Measurements from ENCODE around the gene NBR1. TPM values are rescaled to one million over a fixed set of nuclear protein-coding genes. Genes with fewer than 3 reads are reported as not detected.
"Not testable (repeated sequence)": the region's sequence is repeated elsewhere in the genome, so short reads cannot be mapped to it uniquely, and the experiment has no call there.

Gene NBR1
- total RNA-seq, 1 donor from 2014 or later = 51.9 TPM

DNA sequence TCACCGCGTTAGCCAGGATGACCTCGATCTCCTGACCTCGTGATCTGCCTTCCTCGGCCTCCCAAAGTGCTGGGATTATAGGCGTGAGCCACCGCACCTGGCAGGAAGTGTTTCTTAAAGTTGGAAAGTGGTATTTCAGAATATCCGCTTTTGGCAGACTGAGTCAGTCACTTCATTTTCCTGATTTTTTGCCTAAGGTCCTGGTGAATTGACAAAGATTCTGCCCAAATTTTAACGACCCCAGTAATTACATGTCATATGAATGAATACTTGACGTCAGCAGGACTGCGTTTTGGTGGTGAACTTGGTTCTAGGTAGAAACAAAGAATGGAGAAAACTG, 41.4 kb upstream of the NBR1 start:
- Histone ChIP-seq H3K4me3 (ENCODE audit: low read depth, low read length) (peak overlapping the region; percentile 12), H3K27me3 (ENCODE audit: control insufficient read depth, insufficient read depth, low read length) (no peaks in the 10 kb centered on the region), H3K36me3 (ENCODE audit: control insufficient read depth, insufficient read depth, low read length) (peaks cover 15% of the 10 kb centered on the region)
- TF ChIP-seq, protein P1, sequence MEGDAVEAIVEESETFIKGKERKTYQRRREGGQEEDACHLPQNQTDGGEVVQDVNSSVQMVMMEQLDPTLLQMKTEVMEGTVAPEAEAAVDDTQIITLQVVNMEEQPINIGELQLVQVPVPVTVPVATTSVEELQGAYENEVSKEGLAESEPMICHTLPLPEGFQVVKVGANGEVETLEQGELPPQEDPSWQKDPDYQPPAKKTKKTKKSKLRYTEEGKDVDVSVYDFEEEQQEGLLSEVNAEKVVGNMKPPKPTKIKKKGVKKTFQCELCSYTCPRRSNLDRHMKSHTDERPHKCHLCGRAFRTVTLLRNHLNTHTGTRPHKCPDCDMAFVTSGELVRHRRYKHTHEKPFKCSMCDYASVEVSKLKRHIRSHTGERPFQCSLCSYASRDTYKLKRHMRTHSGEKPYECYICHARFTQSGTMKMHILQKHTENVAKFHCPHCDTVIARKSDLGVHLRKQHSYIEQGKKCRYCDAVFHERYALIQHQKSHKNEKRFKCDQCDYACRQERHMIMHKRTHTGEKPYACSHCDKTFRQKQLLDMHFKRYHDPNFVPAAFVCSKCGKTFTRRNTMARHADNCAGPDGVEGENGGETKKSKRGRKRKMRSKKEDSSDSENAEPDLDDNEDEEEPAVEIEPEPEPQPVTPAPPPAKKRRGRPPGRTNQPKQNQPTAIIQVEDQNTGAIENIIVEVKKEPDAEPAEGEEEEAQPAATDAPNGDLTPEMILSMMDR (IDR thresholded peaks at IDR 0.05; ENCODE audit: insufficient read depth, low read length, severe bottlenecking) = no peak
- FAIRE-seq (no peak), DNase-seq (ENCODE audit: low read depth) (peak; percentile 56)

DNA sequence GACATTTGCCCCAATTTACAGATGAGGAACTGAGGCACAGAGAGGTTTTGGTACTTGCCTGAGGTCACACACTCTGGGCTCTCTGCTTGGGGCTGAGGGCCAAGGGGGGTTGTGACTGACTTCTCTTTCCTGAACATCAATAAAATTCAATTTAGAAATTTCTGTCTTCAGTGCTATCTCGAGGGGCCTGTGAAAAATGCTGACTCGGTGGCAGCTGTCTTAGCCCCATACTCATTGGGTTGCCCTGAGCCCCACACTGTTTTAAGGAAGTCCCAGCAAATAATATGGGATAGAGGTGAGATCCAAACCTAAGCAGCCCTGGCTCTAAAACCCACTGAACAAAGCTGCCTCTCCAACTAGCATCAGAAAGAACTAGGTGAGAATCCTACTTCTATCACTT, 38.9 kb upstream of the NBR1 start:
- Histone ChIP-seq H3K36me3 (ENCODE audit: control insufficient read depth, insufficient read depth, low read length) (peaks cover 18% of the 10 kb centered on the region), H3K4me3 (ENCODE audit: low read depth, low read length) (no peak overlapping the region), H3K27me3 (ENCODE audit: control insufficient read depth, insufficient read depth, low read length) (no peaks in the 10 kb centered on the region)
- no peak for DNase-seq (ENCODE audit: low read depth)
- no peak for FAIRE-seq
- TF ChIP-seq, protein P1 (IDR thresholded peaks at IDR 0.05; ENCODE audit: insufficient read depth, low read length, severe bottlenecking) = no peak

DNA sequence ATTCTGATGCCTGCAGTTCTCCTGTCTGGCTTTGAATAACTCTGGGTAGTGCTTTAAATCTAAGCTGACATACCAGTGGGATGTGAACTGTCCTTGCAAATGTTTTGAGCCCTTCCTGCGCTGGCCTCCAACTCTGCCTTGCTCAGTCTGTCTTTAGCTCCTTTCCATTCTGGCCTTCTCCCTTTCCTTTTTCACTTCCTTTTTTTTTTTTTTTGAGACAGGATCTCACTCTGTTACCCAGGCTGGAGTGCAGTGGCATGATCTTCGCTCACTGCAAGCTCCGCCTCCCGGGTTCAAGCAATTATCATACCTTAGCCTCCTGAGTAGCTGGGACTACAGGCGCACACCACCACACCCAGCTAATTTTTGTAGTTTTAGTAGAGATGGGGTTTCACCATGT, 37.6 kb upstream of the NBR1 start:
- not testable (repeated sequence) for H3K4me3 ChIP-seq (ENCODE audit: low read depth, low read length); DNase-seq (ENCODE audit: low read depth); FAIRE-seq; H3K27me3 ChIP-seq (ENCODE audit: control insufficient read depth, insufficient read depth, low read length)
- H3K36me3 ChIP-seq (ENCODE audit: control insufficient read depth, insufficient read depth, low read length) = peaks cover 19% of the 10 kb centered on the region

DNA sequence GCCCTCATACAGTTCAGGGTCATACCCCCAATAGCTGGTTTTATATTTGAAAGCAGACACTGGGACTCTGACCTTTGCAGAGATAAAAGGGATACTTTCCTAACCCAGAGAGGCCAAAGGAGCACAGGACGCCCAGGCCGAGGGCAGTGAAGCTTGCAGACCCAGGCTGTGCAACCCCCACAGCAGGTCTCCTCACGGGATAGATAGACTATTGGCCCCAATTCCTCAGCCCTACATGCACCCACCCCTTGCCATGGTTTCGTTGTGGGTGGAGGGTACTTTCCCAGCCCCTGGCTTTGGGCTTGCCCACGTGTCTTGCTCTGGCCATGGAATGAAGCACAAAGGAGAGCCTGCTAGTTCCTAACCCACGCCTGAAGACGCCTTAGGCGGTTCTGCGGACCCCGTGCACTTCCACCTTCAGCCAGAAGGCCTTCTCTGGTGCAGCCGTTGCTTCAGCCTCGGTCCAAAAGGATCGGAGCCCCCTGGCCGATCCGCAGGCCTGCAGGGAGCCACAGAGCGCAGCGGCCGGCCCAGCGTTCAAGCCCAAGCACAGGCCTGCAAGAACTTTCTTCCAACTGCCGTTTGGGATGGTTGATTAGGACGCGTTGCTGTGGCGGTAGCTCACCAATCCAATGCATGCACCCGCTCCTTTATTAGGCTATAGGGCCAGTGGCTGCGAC, 36.1 kb upstream of the NBR1 start:
- Histone ChIP-seq H3K36me3 (ENCODE audit: control insufficient read depth, insufficient read depth, low read length) (peaks cover 23% of the 10 kb centered on the region), H3K27me3 (ENCODE audit: control insufficient read depth, insufficient read depth, low read length) (no peaks in the 10 kb centered on the region), H3K4me3 (ENCODE audit: low read depth, low read length) (no peak overlapping the region)
- FAIRE-seq (no peak), DNase-seq (ENCODE audit: low read depth) (no peak)
- TF ChIP-seq, protein P1 (IDR thresholded peaks at IDR 0.05; ENCODE audit: insufficient read depth, low read length, severe bottlenecking) = no peak

DNA sequence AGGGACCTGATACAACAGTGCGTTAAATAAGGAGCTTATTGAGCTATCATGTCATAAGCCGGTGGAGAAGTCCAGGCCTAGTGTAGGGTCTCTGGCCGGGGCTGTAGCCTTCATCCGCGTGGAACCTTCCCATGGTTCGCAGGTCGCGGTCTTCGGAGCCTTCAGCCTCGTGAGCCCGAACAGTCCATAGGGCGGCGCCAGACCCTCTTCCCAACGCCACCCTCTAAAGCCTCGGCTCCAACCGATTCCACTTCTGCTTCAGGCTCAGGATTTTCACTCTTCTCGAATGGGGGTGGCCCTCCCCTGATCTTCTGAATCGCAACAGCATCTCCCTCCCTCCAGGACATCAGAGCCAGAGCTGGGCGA, 35.6 kb upstream of the NBR1 start:
- TF ChIP-seq, protein P1 (IDR thresholded peaks at IDR 0.05; ENCODE audit: insufficient read depth, low read length, severe bottlenecking) = no peak
- no peak overlapping the region for H3K4me3 ChIP-seq (ENCODE audit: low read depth, low read length)
- FAIRE-seq = no peak
- H3K27me3 ChIP-seq (ENCODE audit: control insufficient read depth, insufficient read depth, low read length) = no peaks in the 10 kb centered on the region
- peaks cover 24% of the 10 kb centered on the region for H3K36me3 ChIP-seq (ENCODE audit: control insufficient read depth, insufficient read depth, low read length)
- no peak for DNase-seq (ENCODE audit: low read depth)

DNA sequence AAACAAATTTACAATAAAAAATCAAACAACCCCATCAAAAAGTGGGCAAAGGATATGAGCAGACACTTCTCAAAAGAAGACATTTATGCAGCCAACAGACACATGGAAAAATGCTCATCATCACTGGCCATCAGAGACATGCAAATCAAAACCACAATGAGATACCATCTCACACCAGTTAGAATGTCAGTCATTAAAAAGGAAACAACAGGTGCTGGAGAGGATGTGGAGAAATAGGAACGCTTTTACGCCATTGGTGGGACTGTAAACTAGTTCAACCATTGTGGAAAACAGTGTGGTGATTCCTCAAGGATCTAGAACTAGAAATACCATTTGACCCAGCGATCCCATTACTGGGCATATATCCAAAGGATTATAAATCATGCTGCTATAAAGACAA, 34.4 kb upstream of the NBR1 start:
- H3K27me3 ChIP-seq (ENCODE audit: control insufficient read depth, insufficient read depth, low read length); H3K4me3 ChIP-seq (ENCODE audit: low read depth, low read length); DNase-seq (ENCODE audit: low read depth); FAIRE-seq: not testable (repeated sequence)
- H3K36me3 ChIP-seq (ENCODE audit: control insufficient read depth, insufficient read depth, low read length) = peaks cover 26% of the 10 kb centered on the region

DNA sequence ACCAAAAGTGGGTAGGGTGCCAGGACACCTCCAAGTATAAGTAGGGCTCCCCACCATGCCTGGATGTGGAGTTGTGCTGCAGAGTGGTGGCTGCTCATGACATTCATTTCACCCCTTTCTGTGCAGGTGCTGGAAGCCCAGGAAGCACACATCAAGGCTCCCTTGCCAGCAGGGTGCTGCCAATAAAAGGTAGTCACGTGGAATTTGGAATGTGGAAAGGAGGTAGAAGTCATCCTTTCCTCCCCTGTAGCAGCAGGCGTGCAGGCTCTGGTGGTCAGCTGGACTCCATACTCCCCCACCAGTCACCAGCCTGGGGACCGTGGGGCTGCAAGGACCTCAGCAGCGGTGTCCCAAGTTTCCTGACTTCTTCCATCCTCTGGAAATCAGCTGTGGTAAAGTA, 32.5 kb upstream of the NBR1 start:
- not testable (repeated sequence) for H3K4me3 ChIP-seq (ENCODE audit: low read depth, low read length); FAIRE-seq; DNase-seq (ENCODE audit: low read depth); H3K27me3 ChIP-seq (ENCODE audit: control insufficient read depth, insufficient read depth, low read length)
- peaks cover 24% of the 10 kb centered on the region for H3K36me3 ChIP-seq (ENCODE audit: control insufficient read depth, insufficient read depth, low read length)

Data from bronchial epithelial cell (primary cell).